Panc1 (cell line): ENCODE results near the gene SDK2. TPM values are rescaled to one million over a fixed set of nuclear protein-coding genes. Genes with fewer than 3 reads are reported as not detected.

Experiments
- ATAC-seq: fragments of 200-7000 bp; cut with Tn5 transposase; 2 replicates; pipeline ENCODE4 v1.9.1; 2020; ENCODE audit warnings: mild to moderate bottlenecking, moderate library complexity
- BruUV-seq: library from RNA; stranded (reverse); fragments of 400-500 nt; replicated peaks from 2 replicates; lab custom pipeline; 2021; lab: Mats Ljungman, UMichigan
- CTCF ChIA-PET: fragments of 300-600 bp; sonication (Branson Sonifier 250); formaldehyde crosslinking; loops from one replicate; lab custom pipeline; 2022; ENCODE audit warnings: antibody characterized with exemption; lab: Charles Lee
- POLR2A ChIA-PET: fragments of 300-600 bp; sonication (Branson Sonifier 250); formaldehyde crosslinking; loops from one replicate; lab custom pipeline; 2022; ENCODE audit warnings: antibody characterized with exemption; lab: Charles Lee
- DNase-seq: peaks from one replicate; pipeline ENCODE4 v3.0.0-alpha.2; 2010; ENCODE audit warnings: low read depth, low spot score
- H3K27ac ChIP-seq: 2 replicates; pipeline ENCODE4 v1.5.1; 2011; ENCODE audit warnings: mild to moderate bottlenecking, low read length, inconsistent platforms
- H3K27me3 ChIP-seq: fragments of 200-500 bp; sonication (Bioruptor generic); 2 replicates; pipeline ENCODE4 v1.6.0; 2014; ENCODE audit warnings: low read length, inconsistent platforms; ENCODE audit not compliant: control insufficient read depth, insufficient read depth
- H3K36me3 ChIP-seq: fragments of 200-500 bp; sonication (Bioruptor generic); 2 replicates; pipeline ENCODE4 v1.5.1; 2014; ENCODE audit warnings: inconsistent platforms, mild to moderate bottlenecking, low read length, moderate library complexity; ENCODE audit not compliant: control insufficient read depth, insufficient read depth
- H3K4me1 ChIP-seq: 2 replicates; pipeline ENCODE4 v1.5.1; 2011; ENCODE audit warnings: inconsistent platforms, mild to moderate bottlenecking, low read length, moderate library complexity; ENCODE audit not compliant: control insufficient read depth, insufficient read depth
- H3K4me3 ChIP-seq, 2 experiments: 2 replicates each; pipeline ENCODE4 v1.5.1; 2011 to 2012; ENCODE audit warnings: low read depth in 2 of 2, low read length in 2 of 2, mild to moderate bottlenecking in 2 of 2, inconsistent platforms in 1 of 2, moderate library complexity in 1 of 2
- H3K9me3 ChIP-seq: fragments of 200-500 bp; sonication (Bioruptor generic); 2 replicates; pipeline ENCODE4 v1.5.1; 2014; ENCODE audit warnings: low read depth, mild to moderate bottlenecking, inconsistent platforms, low read length, moderate library complexity; ENCODE audit not compliant: control insufficient read depth, insufficient read depth
- CTCF ChIP-seq: fragments of 450-650 bp; IDR thresholded peaks from 2 replicates; pipeline ENCODE4 v1.5.1; 2017; ENCODE audit warnings: mild to moderate bottlenecking
- POLR2AphosphoS5 ChIP-seq: IDR thresholded peaks from 2 replicates; pipeline ENCODE4 v1.6.1; 2012; ENCODE audit warnings: mild to moderate bottlenecking, low read depth, low read length, moderate library complexity
- REST ChIP-seq, 2 experiments: IDR thresholded peaks; 2 replicates each; pipeline ENCODE4 v1.6.1; 2011 to 2012; ENCODE audit warnings: low read depth in 2 of 2, control low read depth in 1 of 2, low read length in 1 of 2, mild to moderate bottlenecking in 1 of 2, moderate library complexity in 1 of 2; ENCODE audit not compliant: insufficient read depth in 1 of 2
- SIN3A ChIP-seq: IDR thresholded peaks from 2 replicates; pipeline ENCODE4 v1.6.1; 2012; ENCODE audit warnings: low read depth, mild to moderate bottlenecking, low read length, moderate library complexity, borderline replicate concordance; ENCODE audit not compliant: insufficient read depth
- TCF7L2 ChIP-seq: IDR thresholded peaks from 2 replicates; pipeline ENCODE4 v1.6.1; 2011; ENCODE audit warnings: mild to moderate bottlenecking, low read depth, low read length, inconsistent platforms
- in situ Hi-C: cut with HindIII; loops from 2 replicates; pipeline ENCODE4 v1.10.0; 2016; ENCODE audit warnings: low sequenced_read_pairs, low pct_unique_long_range_greater_than_20kb
- intact Hi-C: fragments of 100-400 bp; cut with micrococcal nuclease; formaldehyde crosslinking; loops from one replicate; pipeline ENCODE4 v1.10.0; 2022; ENCODE audit not compliant: unreplicated experiment
- total RNA-seq: library from RNA; stranded (reverse); gene quantifications from one replicate; pipeline ENCODE4 v1.2.1, GENCODE V29; 2021; ENCODE audit not compliant: unreplicated experiment

The SDK2 gene
- total RNA-seq, 1 experiment from 2014 or later, result 0.41 TPM

- POLR2A ChIA-PET, result no interaction called here
- ATAC-seq (no peak), DNase-seq (no peak)
- H3K9me3 ChIP-seq, result no peaks in the 10 kb centered on the region
- in situ Hi-C loops, result no loop called here
- intact Hi-C loops, result no loop called here
- H3K36me3 ChIP-seq, result no peaks in the 10 kb centered on the region
- H3K4me3 ChIP-seq, result no peak overlapping the region
- H3K27ac ChIP-seq, result peak overlapping the region; percentile 85; the same call in 1 of the 2 replicates
- BruUV-seq, result no TSS peak
- no peaks in the 10 kb centered on the region for H3K27me3 ChIP-seq
- TF ChIP-seq SIN3A (no peak), CTCF (no peak), REST (IDR thresholded peaks at IDR 0.05; ENCODE audit: insufficient read depth in 1 of 2, low read depth in 2 of 2, low read length in 1 of 2) (no peak), TCF7L2 (no peak), POLR2AphosphoS5 (no peak)
- peaks cover 35% of the 10 kb centered on the region for H3K4me1 ChIP-seq
- CTCF ChIA-PET, result no interaction called here
Measured at GRCh38 chr17:73343739-73344454, 300.3 kb downstream of the SDK2 start.

- intact Hi-C loops, result no loop called here
- ATAC-seq (no peak), DNase-seq (no peak)
- peaks cover 35% of the 10 kb centered on the region for H3K4me1 ChIP-seq
- H3K27me3 ChIP-seq, result no peaks in the 10 kb centered on the region
- H3K9me3 ChIP-seq, result no peaks in the 10 kb centered on the region
- in situ Hi-C loops, result no loop called here
- H3K36me3 ChIP-seq, result no peaks in the 10 kb centered on the region
- peak overlapping the region; percentile 85 for H3K27ac ChIP-seq
- ChIA-PET CTCF (interaction anchor here (0.6 kb wide), 1 partner anchor 684 kb away, joined by 6 read pairs; no protein-coding TSS in a partner anchor), POLR2A (interaction anchor here (0.6 kb wide), 1 partner anchor 25 kb away, joined by 5 read pairs; no protein-coding TSS in a partner anchor)
- H3K4me3 ChIP-seq, result no peak overlapping the region
- no peak for TF ChIP-seq REST (IDR thresholded peaks at IDR 0.05; ENCODE audit: insufficient read depth in 1 of 2, low read depth in 2 of 2, low read length in 1 of 2)
- TF ChIP-seq POLR2AphosphoS5, result no peak
- no peak for TF ChIP-seq CTCF
- TF ChIP-seq SIN3A, result no peak
- no peak for TF ChIP-seq TCF7L2
- BruUV-seq, result no TSS peak
Measured at GRCh38 chr17:73343168-73343634, 301.0 kb downstream of the SDK2 start.
